ENCODE data around the gene FAT1. TPM values are rescaled to one million over a fixed set of nuclear protein-coding genes. Genes with fewer than 3 reads are reported as not detected.

FAT1 gene
- total and polyA plus RNA-seq, 9 of the 15 experiments (the other 6 are each of a cell fraction or from before 2014, with no cell fraction given), result 6.0 to 38.4 (median 21.4) TPM

- POLR2A ChIA-PET, result no interaction called here
- TF ChIP-seq BCL6 (CRISPR knock-in tag; IDR thresholded peaks at IDR 0.05), result no peak
- no peak for TF ChIP-seq HNRNPK (IDR thresholded peaks at IDR 0.05; ENCODE audit: low read depth, low read length, poor library complexity, severe bottlenecking)
- no peak for TF ChIP-seq MNT (conservative IDR thresholded peaks at IDR 0.05)
- TF ChIP-seq HDAC6 (IDR thresholded peaks at IDR 0.05; ENCODE audit: low read depth, low read length), result no peak
- TF ChIP-seq ZEB2 (IDR thresholded peaks at IDR 0.05), result no peak
- no peak for TF ChIP-seq RBM17 (IDR thresholded peaks at IDR 0.05; ENCODE audit: borderline replicate concordance, low read depth, low read length)
- no peak for TF ChIP-seq SAFB (IDR thresholded peaks at IDR 0.05; ENCODE audit: borderline replicate concordance, low read depth, low read length)
- TF ChIP-seq XRCC5 (IDR thresholded peaks at IDR 0.05; ENCODE audit: low read depth, low read length), result no peak
- TF ChIP-seq FOXP4 (CRISPR knock-in tag; IDR thresholded peaks at IDR 0.05; ENCODE audit: borderline replicate concordance), result no peak
- TF ChIP-seq TRIM28 (IDR thresholded peaks at IDR 0.05), result no peak
- no peak for TF ChIP-seq SRSF3 (IDR thresholded peaks at IDR 0.05; ENCODE audit: insufficient read depth, low read length)
- TF ChIP-seq ZNF384 (IDR thresholded peaks at IDR 0.05; ENCODE audit: low read depth, low read length), result no peak
- TF ChIP-seq FOXA3 (CRISPR knock-in tag; conservative IDR thresholded peaks at IDR 0.05 in 1 of 2, IDR thresholded peaks at IDR 0.05 in 1 of 2), result no peak
- TF ChIP-seq SNRNP70 (optimal IDR thresholded peaks at IDR 0.05; ENCODE audit: low read depth, low read length), result no peak
- TF ChIP-seq HCFC1 (IDR thresholded peaks at IDR 0.05; ENCODE audit: low read depth, low read length), result no peak
- TF ChIP-seq ZNF740 (CRISPR knock-in tag; IDR thresholded peaks at IDR 0.05), result no peak
- TF ChIP-seq ZNF740 (tag; IDR thresholded peaks at IDR 0.05), result no peak
- no peak for TF ChIP-seq ZNF764 (CRISPR knock-in tag; IDR thresholded peaks at IDR 0.05; ENCODE audit: low read depth)
- Histone ChIP-seq H3K4me2 (ENCODE audit: insufficient read depth, low read length) (no peak overlapping the region), H3K9ac (ENCODE audit: insufficient read depth in 1 of 2, low read depth in 2 of 2, low read length in 2 of 2) (no peak overlapping the region), H3K27ac (ENCODE audit: extremely low read depth, low read depth, low read length) (no peak overlapping the region), H3K9me1 (ENCODE audit: control insufficient read depth, insufficient read depth, low read length) (no peaks in the 10 kb centered on the region), H3K36me3 (ENCODE audit: control insufficient read depth, insufficient read depth, low read length) (peaks cover 32% of the 10 kb centered on the region; the same call in 2 of the 3 replicates), H3K4me3 (no peak overlapping the region), H3K4me1 (replicated peaks in 1 of 2; ENCODE audit: control insufficient read depth in 2 of 2, insufficient read depth in 2 of 2, low read length in 2 of 2) (no peaks in the 10 kb centered on the region), H3K79me2 (ENCODE audit: control insufficient read depth, insufficient read depth, low read length) (no peaks in the 10 kb centered on the region), H2AFZ (ENCODE audit: low read depth, low read length) (no peak overlapping the region), H4K20me1 (replicated peaks; ENCODE audit: control insufficient read depth, insufficient read depth, low read length) (no peaks in the 10 kb centered on the region), H3K9me3 (replicated peaks; ENCODE audit: control insufficient read depth, insufficient read depth, low read depth, low read length) (no peaks in the 10 kb centered on the region), H3K27me3 (ENCODE audit: control insufficient read depth in 2 of 2, insufficient read depth in 2 of 2, low read length in 2 of 2) (no peaks in the 10 kb centered on the region)
- 66% methylated on average over 6 of the region's 6 CpGs for WGBS (ENCODE audit: insufficient coverage, low coverage, missing lambda C conversion rate)
- CTCF ChIA-PET (ENCODE audit: low intra/inter-chr PET ratio), result no interaction called here
- FAIRE-seq (no peak), ATAC-seq (no peak), DNase-seq (ENCODE audit: extremely low read depth in 1 of 4, low spot score in 3 of 4) (no peak)
- in situ Hi-C loops (cut with MboI) (no loop called here), intact Hi-C loops (cut with micrococcal nuclease) (no loop called here)
- no TSS peak for BruUV-seq (replicated peaks)
Measured at GRCh38 chr4:186708554-186708953, 15.1 kb downstream of the FAT1 start.
